A549 treated with Mapracorat at 1 μM for 4 hours (cell line): Measurements from ENCODE around the gene CCDC3. TPM values are rescaled to one million over a fixed set of nuclear protein-coding genes. Genes with fewer than 3 reads are reported as not detected.

Experiments used
- total RNA-seq: library from RNA; stranded (reverse); fragments of 200-300 nt; extraction: Qiagen RNA extraction; gene quantifications from 5 replicates; pipeline ENCODE4 v1.2.3, GENCODE V29; 2022

The CCDC3 gene
- 0.98 to 1.4 TPM (median 1.3 TPM) in 5 replicates for total RNA-seq

GRCh38 chr10:13001041-13001886 is at the start of gene CCDC3:
Gene CCDC3 (minus strand): TSS chr10:13001713. CDS start chr10:13001570, 143 bp downstream.

Other genes with a start within 250 kb of the CCDC3 start
- 52.1 to 64.9 TPM (median 54.1 TPM) in 5 replicates for gene OPTN, start 98.5 kb upstream of the CCDC3 start, total RNA-seq
- 21.2 to 25.5 TPM (median 23.0 TPM) in 5 replicates for gene MCM10, start 159.8 kb upstream of the CCDC3 start, total RNA-seq
- gene UCMA, start 232.7 kb upstream of the CCDC3 start, total RNA-seq = not detected in 5 replicates